IPS DF 4.7 (cell line): ENCODE data around the gene HSD17B2.
"Not testable (repeated sequence)": the region's sequence is repeated elsewhere in the genome, so short reads cannot be mapped to it uniquely, and the experiment has no call there.

Experiments used
- DNase-seq: peaks from one replicate; pipeline ENCODE4 v3.0.0-alpha.2; 2013; ENCODE audit warnings: low spot score; ENCODE audit errors: extremely low read depth

Gene HSD17B2, protein sequence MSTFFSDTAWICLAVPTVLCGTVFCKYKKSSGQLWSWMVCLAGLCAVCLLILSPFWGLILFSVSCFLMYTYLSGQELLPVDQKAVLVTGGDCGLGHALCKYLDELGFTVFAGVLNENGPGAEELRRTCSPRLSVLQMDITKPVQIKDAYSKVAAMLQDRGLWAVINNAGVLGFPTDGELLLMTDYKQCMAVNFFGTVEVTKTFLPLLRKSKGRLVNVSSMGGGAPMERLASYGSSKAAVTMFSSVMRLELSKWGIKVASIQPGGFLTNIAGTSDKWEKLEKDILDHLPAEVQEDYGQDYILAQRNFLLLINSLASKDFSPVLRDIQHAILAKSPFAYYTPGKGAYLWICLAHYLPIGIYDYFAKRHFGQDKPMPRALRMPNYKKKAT

DNA sequence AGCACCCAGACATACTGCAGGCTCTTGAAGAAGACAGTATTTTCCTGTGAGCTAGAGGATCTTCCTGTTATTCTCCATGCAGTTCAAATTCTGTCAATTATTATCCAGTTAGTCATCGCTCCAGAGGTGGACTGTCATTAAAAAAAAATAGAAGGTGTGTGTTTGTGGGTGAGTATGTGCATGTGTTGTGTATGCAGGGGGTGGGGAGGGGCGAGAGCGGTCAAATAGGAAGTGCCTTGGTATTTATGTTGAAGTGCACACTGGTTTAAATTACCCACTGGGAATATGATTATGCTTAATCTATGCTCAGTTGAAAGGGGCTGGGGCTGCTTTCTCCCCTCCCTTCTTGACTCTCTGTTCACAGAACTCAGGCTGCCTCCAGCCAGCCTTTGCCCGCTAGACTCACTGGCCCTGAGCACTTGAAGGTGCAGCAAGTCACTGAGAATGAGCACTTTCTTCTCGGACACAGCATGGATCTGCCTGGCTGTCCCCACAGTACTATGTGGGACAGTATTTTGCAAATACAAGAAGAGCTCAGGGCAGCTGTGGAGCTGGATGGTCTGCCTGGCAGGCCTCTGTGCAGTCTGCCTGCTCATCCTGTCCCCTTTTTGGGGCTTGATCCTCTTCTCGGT lies at the start of gene HSD17B2:
HSD17B2 (plus strand) TSS at position 273 of the 632 bp plus-strand sequence; CDS start at position 445, 172 bp downstream.
- no peak for DNase-seq

DNA sequence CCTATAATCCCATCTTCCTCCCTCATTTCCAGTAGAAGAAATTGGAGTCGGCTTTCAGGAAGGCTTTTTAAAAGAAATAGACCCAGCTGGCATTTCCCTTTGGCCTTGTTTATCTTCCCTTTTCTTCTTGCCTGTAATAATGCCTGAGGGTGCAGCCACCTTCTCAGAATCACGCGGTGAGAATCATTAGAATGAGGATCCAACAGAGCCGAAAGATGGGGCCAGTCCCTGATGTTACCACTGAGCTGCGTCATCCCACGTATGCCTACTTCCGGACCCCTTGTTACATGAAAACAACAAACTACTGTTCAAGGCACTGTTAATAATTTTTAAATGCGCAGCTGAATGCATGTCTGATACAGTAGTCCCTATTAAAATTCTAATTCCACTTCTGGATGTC lies 47.9 kb upstream of the HSD17B2 start:
- DNase-seq, result no peak

DNA sequence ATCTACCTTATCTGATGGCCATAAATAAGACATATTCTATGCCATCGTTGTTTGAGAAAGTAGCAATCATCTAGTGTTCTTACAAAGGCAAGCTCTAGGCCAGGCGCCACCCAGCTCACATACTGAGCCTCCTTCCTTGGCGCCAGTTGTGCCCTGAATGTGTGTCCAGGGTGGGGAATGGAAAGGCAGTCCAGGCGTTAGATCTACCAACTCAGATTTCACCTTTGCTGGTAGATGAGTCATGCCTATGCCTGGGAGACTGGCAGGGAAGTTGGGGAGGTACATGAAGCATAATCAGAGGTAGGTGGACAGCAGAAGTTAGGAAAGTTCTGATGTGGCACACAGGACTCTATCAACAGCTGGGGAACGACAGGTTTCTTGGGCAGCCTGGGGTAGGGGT lies 47.3 kb upstream of the HSD17B2 start:
- no peak for DNase-seq

DNA sequence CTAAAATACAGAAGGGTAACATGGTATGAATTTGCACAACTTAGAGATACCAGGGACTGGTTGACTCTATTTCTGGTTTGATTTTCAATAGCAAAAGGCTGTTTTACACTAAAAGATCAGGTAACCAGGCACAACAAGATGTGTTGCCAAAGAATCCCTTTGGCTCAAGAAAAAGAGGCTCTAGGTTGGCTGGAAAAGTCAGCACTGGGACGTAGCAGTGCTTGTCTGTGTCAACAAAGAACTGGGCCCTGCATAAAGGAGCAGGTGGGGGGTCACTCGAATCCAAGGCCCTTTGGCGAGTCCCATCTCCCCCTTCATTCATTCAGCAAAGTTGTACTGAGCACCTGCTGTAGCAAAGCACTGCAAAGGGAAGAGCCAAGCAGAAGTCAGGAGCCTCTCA lies 42.2 kb upstream of the HSD17B2 start:
- no peak for DNase-seq

DNA sequence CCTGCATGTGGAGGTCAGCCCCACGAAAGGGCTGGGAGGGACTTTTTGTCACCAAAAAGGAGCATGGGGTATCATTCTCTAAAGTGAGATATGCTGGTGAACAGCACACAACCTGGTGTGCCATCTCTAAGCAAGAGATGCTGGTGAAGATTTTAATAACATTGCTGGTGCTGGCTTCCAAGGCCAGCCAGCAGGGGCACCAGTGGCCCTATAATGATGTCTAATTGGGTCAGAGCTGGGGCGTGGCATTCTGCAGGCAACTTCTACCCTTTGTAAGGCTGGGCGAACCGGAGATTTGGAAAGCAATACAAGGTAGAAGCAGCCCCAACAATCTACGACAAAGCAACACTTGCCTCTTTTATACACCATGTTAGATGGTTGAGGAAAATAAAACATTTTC lies 40.6 kb upstream of the HSD17B2 start:
- DNase-seq, result no peak

DNA sequence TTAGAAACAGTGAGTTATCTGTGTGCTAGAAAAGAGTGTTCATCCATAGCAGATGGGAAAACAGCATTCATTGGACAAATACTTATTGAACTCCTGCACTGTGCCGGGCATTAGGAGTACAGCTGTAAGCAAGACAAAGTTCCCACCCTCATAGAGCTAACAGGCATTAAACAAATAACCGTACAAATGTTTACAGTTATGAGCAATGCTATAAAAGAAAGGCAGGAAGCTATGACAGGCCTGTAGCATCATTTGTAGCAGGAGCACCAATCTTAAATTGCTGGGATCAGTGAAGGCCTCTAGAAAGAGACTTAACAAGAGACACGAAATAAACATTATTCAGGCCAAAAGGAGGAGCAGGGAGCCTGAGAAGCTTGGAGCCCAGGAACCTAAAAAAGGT lies 39.4 kb upstream of the HSD17B2 start:
- DNase-seq, result no peak

DNA sequence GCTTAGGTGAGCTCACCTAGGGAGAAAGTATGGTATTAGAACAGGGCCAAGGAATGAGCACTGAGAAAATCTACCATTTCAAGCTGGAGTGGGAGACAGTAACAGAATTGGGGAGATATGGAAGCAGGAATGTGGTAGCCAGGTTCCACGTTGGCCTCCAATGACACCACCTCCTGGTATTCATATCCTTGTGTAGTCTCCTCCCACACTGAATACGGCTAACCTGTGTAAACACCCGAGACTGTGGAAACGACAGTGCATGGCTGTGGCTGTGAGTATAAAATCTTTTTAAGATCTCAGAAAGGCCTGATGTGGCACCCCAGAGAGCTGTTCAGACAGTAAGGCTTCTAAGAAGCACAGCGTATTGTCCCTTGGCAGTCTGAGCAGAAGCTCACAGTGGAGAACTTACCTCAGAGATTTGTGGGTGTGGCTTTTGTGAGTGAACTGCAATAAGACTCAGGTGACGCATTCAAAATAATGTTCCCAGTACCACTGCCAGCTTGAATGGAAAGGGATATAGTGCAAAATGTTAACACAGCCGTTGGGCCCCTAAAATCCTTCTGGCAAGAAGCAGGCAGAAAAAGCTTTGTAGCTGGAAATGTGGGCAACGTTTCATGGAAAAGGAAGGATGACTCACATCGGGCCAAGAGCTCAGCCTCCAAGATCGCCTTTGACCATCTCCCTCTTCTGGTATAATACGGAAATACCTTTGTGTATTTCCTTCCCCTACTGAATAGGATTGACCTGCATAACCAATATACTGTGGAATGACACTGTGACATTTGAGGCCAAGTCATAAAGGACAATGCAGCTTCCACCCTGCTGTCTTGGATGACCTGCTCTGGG lies 38.2 kb upstream of the HSD17B2 start:
- no peak for DNase-seq

DNA sequence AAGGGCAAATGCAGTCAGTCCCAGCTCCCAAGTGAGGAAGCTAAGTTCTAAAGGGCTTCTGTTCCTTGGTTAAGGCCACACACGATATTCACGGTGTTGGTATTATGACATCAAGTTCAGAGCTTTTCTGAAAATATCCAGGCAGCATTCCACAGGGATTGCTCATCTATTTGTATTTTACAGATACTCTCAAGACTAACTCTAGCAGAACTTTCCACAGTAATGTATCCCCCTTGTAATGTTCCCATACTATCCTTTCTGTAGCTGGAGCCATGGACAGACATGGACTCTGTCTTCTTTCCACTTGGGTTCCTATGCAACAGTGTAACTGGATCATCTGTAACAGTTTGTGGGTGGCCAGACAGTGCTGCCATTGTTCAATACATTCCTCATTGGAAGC lies 37.3 kb upstream of the HSD17B2 start:
- DNase-seq, result no peak

DNA sequence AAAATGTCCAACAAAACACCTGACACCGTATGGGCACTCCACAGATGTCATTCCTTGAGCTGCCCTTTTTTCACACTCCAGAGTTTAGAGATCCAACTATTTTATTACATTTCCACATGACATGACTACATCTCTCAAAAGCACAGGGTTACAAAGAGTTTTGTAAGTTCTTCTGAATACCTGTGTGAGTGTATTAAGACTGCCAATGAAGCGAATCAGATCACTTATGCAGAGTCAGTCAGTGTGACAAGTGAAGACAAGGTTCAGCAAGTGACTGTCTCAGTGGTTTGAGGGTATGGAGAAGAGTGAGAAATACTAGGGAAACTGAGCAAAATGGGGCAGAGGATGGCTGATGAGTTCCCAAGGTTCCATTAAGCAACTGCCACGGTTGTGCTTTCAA lies 32.2 kb upstream of the HSD17B2 start:
- no peak for DNase-seq

DNA sequence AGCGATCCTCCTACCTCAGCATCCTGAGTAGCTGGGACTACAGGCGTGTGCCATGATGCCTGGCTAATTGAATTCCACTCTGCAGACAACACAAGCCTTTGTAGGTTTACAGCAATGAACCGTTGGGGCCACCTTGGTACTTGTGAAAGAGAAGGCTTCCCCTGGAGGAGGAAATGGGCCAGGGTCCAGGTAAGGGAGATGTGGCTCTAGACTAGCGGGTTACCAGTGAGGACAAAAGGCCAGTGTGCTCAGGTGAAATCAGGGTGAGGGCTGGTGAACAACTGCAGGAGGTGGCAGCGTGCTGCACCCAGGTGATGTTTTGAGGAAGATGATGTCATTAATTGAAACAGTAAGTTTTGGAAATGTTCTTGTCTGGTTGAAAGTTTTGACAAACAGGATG lies 30.5 kb upstream of the HSD17B2 start:
- no peak for DNase-seq

DNA sequence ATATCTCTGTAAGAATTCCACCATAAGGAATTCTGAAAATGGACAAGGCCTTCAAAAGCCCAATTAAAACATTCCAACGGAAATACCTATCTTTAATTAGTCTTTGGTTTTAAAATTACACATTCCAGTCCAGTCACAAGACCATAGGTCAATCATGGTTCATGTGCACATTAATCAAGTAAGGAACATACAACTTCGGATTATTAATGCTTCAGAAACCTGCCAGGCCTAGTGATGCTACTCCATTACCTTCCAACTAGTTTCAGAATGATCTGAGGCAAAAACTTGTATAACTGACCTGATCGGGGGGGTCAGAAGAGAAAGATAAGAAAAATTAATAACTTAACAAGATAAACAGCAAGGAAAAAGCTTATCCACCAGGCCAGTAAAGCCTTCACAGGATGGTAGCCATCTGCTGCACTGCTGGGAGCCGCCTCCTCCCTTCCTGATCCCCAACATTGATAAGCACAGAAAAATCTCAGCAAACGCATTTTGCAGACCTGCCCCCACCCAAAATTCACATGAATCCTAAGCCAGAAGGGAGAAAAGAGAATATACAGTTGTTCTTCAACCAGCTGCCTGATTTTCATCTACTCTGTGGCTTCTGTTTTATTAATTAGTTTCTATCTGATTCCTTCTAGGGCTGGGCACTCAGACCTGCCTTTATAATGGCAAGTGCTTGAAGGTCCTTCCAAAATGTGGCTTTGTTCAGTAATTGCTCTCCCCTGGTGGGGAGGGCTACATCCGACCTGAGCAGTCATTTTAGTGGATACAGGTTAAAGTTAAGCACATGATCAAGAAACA lies 29.8 kb upstream of the HSD17B2 start:
- no peak for DNase-seq

DNA sequence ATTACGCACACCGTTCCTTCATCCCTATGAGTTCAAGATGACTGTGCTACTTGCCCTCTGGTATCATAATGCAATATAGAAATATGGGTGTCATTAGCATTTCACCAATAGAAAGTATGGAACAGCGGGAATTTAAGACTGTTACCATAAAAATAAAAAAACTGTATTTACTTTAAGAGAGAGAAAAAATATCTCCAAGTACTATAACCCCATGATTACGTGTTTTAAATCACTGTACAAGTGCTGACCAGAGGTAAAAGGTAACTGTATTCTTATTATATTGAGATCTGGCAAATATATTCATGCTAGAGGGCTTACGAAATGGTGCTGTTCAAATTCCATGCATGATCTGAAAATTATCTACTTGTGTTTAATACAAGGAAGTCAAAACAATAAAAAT lies 29.0 kb upstream of the HSD17B2 start:
- no peak for DNase-seq

DNA sequence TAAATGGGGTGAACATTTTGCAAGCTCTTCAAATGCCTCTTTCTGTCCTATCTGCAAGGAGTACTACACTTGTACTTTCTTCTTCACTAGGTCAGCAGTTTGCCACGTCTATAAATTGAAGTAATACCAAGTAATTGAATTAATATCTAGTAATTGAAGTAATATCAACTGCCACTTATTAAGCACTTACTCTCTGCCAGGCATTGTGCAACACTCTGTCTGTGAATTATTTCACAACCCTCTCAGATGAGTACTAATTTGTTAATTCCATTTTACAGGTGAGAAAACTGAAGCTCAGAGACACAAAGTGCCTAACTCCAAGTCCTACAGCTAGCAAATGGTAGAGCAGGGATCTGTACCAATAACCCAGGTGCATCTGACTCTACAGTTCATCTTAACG lies 27.9 kb upstream of the HSD17B2 start:
- no peak for DNase-seq

DNA sequence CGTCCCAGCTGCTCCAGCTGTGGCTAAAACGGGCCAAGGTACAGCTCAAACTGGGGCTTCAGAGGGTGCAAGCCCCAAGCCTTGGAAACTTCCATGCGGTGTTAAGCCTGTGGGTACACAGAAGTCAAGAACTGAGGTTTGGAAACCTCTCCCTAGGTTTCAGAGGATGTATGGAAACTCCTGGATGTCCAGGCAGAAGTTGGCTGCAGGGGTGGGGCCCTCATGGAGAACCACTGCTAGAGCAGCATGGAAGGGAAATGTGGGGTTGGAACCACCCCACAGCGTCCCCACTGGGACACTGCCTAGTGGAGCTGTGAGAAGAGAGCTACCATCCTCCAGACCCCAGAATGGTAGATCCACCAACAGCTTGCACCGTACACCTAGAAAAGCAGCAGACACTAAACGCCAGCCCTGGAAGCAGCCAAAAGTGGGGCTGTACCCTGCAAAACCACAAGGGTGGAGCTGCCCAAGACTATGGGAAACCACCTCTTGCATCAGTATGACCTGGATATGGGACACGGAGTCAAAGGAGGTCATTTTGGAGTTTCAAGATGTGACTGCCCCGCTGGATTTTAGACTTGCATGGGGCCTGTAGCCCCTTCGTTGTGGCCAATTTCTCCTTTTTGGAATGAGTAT lies 26.0 kb upstream of the HSD17B2 start:
- no peak for DNase-seq

DNA sequence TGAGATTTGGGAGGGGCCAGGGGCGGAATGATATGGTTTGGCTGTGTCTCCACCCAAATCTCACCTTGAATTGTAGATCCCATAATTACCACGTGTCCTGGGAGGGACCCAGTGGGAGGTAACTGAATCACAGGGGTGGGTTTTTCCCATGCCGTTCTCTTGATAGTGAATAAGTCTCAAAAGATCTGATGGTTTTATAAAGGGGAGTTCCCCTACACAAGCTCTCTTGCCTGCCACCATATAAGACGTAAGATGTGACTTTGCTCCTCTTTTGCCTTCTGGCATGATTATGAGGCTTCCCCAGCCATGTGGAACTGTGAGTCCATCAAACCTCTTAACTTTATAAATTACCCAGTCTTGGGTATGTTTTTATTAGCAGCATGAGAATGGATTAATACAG lies 25.3 kb upstream of the HSD17B2 start:
- not testable (repeated sequence) for DNase-seq

DNA sequence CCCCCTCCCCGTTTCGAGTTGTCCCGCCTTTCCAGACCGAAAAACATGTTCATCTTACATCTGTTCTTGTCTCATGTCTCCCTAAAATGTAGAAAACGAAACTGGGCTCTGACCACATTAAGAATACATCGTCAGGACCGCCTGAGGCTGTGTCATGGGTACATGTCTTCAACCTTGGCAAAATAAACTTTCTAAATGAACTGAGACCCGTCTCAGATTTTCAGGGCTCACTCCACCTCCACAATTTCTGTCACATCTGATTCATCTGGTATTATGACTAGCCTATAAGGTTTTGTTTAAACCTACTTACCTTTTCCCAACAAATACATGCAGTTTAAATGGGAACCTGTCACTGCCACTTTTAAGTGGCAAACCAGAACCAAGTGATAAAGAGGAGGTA lies 24.4 kb upstream of the HSD17B2 start:
- no peak for DNase-seq

DNA sequence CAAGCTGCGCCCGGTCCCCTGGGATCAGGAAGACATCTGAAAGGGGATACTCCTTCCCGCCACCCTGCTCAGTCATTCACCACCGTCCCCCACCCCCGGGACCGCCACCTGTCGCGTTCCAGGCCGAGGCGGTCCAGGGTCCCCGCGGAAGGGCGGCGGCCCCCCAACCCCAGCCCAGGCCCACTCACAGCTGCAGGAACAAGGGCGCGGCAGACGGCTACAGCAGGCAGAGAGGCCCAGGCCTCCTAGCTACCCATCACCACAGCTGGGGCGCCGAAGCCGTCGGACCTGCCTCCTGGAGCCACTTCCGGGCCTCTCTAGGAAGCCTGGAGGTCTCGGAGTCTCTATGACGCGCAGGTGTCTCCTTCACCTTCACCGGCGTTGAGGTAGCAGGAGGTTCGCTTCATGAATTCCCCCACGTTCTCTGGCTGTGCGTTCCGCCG lies 23.8 kb upstream of the HSD17B2 start, which contains the start of gene SDR42E1:
SDR42E1 (minus strand) TSS at position 272 of the 443 bp plus-strand sequence. CDS start 10,612 bp downstream, outside the sequence.
- DNase-seq, result no peak

DNA sequence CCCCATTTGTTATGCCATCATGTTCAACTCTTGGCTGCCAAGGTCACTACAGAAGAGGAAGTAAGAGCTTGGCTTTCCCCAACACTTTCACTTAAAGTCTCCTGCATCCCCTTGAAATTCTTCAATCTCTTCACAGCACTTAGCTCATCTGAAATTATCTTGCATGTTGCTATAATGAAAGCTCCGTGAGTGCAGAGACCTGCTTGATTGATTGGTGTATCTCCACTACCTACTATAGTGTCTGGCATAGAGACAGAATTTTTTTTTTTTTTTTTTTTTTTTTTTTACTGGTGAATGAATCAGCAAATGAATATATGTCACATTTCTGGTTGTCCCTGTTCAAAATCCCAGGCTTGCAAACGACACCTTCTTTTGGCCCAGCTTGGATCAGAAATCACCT lies 21.9 kb upstream of the HSD17B2 start:
- DNase-seq, result no peak

DNA sequence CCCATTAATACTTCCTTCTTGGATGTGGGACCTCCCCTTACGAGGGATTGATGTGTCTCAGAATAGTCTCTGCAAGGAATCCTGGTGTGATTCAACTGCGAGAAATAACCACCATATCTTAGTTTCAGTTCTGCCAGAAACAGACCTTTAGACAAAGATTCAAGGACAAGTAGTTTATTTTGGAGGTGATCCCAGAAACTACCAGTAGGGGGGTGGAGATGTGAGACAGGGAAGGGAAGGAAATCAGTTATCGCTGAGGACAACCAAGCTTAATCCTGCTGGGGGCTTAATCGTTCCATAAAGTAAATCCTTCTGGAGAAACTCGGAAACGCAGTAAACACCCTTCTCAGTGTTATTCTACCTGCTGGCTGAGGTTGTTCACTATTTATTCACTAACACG lies 18.8 kb upstream of the HSD17B2 start:
- DNase-seq, result no peak

DNA sequence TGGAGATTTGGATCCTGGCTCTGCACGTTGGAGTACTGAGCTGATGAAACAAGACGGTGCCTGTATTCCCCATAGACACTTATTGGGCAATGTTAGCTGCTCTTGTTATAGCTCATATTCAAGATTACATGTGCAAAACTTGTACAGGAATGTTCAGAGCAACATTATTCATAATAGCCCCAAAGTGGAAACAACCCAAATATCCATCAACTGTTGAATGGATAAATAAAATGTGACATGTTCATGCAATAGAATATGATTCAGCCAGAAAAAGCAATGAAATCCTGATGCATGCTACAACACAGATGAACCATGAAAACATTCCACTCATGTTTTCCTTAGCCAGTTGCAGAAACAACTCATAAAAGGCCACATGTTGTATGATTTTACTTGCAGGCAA lies 18.1 kb upstream of the HSD17B2 start:
- DNase-seq, result no peak
